ENCODE results near the gene GIMAP5.
A peak's percentile ranks its signal among the peaks of the same experiment; 100 is the strongest.
"Not testable (repeated sequence)": the region's sequence is repeated elsewhere in the genome, so short reads cannot be mapped to it uniquely, and the experiment has no call there.

The GIMAP5 gene

DNA sequence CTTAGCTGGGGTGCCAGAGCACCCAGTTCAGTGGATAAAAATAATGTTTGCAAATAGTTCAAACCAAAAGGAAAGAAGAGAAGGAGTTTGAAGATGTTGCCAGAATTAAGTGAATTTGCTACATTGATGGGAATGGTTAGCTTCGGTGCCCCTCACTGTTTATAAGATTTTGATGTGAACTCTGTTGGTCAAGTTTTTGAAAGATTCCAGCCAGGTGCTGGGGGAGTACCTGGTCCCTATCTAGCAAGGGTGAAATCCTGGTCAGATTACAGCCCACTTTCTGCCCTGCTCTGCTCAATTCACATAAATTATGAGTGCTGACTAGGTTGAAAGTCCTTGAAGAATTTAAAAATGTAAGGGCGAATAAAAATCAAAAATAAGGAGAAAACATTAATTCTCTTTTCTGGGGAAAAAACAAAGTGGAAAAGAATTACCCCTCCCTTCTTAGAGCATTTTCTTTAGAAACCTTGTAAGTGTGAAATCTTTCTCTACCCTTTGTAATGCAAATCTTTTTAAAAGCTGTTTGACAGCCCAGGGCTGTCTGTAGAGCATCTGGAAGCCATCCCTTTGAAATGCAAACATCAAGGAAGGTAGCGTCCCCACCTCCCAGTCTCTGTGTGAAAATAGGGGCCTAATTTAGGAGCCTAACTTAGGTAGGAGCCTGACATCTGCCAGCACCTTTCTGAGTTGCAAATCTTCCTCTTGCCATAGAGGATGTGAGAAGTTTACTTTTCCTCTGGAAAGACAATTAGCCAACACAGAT, 1.4 kb upstream of the GIMAP5 start:
- DNase-seq = no peak

DNA sequence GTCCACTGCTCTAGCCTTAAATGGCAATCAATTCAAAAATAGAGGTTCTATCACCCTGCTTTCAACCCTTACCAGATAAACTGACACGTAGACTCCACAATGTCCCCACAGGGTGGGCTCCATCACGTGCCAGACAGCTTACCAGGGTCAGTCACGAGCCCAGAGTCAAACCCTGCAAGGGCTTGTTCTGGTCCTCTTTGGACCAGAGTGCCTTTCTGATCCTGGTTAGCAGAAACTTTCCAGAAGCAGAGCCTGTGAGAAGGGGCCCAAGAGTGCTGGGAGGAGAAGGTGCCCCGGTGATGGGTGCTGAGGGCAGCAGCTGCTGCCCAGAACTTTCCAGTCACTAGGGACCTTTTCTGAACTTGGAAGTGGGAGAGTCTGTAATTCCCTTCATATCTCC, 354 bp upstream of the GIMAP5 start:
- DNase-seq = no peak

DNA sequence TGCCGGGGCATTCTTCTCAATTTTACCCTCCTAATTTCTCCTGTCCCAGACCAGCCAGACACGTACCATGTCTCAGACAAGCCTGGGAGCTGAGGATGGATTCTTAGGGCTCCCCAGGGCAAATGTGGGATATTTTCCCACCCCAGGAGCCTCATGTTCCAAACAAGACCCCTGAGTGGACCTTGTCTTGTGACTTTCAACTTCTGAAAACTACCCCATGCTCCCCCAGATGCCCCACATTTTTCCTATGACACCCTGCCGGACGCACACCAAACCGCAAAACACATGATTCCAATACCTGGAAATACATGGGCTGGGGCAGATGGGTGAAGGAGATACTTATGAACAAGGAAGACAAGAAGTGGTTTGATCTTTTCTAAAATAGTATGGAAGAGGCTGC, 874 bp downstream of the GIMAP5 start:
- DNase-seq = no peak

DNA sequence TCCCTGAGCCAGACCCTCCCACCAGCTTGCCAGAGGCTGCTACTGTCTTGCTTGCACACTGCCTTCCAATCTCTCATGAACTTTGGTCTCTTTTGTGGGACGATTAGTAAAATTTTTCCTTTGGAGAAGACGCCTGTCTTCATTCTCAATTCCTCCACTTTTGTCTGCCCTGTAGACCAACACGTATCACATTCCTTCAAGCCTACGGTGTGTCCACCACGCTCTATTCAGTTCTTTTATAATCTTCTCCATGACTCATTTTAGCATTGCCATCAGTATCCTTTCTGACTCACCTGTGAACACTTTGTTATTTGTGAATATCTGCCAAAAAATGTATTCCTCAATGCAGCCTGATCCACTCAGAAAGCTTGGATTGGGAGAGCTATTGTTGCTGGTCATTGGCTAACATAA, 1.4 kb downstream of the GIMAP5 start:
- DNase-seq = no peak

DNA sequence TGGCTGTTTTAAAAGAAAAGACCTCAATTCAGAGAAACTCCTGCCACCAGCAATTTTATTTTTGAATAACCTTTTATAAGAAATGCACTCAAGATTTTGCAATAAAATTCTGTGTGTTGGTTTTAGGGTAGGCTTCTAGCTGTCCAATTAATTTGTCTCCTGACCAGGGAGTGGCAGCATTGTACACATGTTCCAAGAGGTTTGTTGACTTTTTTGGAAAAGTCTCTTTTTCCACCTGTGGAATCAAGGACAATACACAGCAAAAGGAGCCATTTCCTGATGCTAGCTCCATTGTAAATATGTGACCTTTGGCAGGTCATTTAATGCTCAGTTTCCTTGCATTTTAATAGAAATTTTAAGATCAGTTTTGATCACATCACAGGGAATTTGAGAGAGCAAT, 1.8 kb downstream of the GIMAP5 start:
- DNase-seq = no peak

DNA sequence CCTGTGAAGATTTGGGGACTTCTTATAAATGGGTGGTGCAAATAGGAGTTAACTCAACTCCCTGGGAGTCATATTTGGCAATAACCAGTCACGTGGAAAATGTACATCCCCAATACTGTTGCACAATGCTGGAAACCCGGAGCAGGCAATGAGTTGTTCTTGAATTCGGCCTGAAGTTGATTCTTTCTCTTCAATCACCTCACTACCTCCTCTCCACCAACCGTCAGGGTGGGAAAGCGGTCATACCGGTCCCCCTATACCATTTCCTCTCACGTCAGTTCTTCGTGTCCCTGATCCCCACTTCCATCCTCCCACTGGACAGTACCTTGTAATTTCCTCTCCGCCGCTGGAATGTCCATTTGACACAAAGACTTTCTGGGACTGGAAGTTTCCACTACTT, 2.8 kb downstream of the GIMAP5 start:
- DNase-seq = peak in 1 of 5 donors; percentile 57

DNA sequence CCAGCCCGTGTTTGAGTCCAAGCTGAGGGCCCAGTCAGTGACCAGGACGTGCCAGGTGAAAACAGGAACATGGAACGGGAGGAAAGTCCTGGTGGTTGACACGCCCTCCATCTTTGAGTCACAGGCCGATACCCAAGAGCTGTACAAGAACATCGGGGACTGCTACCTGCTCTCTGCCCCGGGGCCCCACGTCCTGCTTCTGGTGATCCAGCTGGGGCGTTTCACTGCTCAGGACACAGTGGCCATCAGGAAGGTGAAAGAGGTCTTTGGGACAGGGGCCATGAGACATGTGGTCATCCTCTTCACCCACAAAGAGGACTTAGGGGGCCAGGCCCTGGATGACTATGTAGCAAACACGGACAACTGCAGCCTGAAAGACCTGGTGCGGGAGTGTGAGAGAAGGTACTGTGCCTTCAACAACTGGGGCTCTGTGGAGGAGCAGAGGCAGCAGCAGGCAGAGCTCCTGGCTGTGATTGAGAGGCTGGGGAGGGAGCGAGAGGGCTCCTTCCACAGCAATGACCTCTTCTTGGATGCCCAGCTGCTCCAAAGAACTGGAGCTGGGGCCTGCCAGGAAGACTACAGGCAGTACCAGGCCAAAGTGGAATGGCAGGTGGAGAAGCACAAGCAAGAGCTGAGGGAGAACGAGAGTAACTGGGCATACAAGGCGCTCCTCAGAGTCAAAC, 5.2 kb downstream of the GIMAP5 start:
- DNase-seq = no peak

DNA sequence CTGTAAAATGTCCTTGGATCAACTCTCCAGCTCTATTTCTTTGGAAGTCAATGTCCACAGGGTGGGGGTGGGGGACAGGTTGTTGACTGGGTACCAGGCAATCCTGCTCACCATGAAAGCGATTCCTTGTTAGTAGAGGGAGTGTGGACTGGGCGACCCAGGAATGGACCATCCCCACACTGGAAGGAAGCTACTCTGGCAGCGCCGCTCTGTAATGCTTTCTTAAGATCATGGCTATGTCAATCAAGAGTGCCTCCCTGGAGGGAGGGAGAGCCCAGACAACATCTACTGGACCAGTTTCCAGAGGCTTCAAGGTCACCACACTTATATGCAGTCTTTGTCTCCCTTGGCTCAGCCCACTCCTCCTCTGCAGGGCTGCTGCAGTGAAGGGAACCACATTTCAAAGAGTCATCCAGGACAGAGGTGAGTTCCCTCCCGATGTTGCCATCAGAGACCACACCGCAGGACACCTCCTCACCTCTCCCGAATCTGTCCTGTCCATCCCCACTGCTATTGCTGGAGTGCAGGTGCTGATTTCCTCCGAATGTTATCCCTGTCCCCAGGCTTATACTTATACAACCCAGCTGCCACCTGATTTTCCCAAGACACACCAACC, 6.9 kb downstream of the GIMAP5 start:
- no peak for DNase-seq

DNA sequence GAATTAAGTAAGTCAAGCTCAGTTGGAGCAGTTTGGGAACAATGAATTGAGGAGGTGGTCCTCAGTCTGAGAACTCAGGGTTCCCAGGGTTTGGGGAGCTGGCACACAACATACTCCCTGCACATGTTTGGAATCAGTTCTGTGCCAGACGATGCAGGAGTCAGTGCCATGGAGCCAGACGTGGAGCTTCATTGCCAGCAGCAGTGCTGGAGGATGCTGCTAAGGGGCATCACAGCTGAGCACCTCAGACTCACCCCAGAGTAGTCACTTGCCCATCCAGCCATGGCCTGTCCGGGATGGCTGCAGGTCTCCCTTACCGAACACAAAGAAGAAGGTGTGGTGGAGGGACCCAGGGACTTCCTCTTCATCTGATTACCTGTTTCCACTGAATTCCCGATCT, 7.9 kb downstream of the GIMAP5 start:
- no peak for DNase-seq

DNA sequence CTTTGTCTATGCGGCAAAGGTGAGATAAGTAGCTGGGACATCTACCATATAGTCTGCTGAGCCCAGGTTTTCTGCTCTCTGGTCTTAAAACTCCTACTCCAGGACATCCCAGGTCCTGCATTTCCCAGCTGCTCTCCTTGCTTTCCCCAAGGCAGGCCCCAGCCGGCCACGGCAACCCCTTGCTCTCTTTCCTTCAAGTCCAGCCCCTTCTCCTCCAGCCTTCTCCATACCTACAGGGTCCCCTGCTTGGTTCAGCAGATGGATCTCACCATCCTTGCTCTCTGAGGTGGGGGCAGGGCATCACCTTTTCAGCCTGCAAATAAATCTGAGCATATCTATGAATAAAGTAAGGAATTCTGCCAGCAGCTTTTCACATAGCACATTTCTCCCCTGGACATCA, 8.7 kb downstream of the GIMAP5 start:
- no peak for DNase-seq

DNA sequence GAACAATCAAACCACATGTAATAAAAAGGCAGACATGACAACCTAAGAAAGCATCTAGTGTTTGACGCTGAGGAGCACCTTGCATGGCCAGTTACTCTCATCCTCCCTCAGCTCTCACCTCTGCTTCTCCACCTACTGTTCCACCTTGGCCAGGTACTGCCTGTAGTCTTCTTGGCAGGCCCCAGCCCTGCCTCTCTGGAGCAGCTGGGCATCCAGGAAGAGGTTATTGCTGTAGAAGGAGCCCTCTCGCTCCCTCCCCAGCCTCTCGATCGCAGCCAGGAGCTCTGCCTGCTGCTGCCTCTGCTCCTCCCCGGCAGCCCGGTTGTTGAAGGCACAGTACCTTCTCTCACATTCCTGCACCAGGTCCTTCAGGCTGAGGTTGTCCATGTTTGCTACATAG, 9.7 kb downstream of the GIMAP5 start:
- peak in 1 of 5 donors; percentile 14 for DNase-seq

DNA sequence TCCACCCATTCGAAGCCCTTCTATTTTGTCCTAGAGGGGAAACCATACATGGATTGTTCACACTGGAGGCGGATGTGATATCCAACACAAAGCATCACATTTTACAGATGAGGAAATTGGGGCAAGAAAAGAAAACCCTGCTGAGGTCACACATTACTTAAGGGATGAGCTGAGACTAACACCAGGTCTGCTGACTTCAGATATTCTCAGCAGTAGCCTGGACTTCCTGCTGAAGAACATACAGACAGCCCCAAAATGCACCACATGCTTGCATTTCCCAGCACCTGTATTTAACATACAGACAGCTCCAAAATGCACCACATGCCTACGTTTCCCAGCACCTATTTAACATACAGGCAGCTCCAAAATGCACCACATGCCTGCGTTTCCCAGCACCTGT, 11.2 kb downstream of the GIMAP5 start:
- peak in 1 of 5 donors; percentile 41 for DNase-seq

DNA sequence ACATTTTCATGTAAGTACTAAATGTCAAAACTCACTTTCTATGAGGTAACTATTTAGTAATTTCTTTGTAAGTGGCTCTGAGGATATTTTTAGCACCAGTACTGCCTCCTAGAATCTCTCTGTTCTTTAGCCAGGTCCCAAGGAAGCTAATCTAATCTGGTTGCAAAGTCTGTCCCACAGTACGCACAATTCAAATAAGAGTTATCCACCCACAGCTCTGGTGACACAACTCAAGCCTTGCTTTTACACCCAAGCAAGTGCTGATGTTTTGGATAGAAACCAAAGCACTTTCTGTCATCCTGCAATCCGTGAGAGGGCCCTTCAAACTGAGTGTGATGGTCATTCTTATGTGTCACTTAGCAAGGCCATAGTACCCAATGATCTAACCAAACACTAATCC, 14.5 kb downstream of the GIMAP5 start:
- no peak for DNase-seq

DNA sequence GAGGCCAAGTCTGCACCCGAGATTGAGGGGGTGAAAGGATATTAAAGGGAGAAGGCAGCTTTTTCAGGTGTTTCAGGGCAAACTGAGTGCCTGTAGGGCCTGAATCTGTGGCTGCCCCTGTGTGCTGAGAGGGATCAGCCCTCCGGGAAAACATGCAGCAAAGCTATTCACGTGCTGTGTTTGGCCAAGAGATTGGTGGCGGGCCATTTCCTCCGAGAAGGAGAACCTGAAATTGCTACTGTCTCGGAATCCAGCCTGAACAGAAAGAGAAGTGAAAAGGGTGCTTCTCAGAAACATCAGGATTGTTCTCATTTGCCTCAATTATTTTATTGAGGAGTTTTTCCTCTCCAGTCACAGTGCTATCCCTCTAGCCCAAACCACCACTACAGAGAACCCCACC, 16.0 kb downstream of the GIMAP5 start:
- no peak for DNase-seq

DNA sequence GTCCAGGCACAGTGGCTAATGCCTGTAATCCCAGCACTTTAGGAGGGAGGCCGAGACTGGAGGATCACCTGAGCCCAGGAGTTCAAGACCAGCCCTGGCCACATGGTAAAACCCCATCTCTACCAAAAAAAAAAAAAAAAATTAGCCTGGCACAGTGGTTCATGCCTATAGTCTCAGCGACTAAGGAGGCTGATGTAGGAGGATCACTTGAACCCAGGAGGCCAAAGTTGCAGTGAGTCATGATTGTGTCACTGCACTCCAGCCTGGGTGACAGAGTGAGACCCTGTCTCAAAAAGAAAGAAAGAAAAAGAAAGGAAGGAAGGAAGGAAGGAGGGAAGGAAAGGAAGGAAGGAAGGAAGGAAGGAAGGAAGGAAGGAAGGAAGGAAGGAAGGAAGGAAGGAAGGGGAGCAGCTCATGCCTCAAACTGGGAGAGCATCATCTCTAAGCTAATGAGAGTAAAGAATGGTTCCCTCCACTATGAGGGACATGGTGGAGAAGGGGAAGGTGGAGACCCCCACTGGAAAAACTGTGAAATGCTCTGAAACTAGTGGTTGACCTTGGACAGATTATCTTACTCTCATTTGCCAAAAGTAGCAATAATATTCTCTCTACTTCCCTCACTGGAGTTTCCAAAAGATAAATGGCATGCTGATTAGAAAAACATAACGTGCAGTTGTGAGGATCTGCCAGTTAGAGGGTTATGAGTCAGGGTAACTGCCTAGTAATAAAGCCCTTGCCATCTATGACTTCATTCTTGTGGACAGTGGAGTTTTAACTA, 16.8 kb downstream of the GIMAP5 start:
- DNase-seq = peak in 1 of 5 donors; percentile 72

DNA sequence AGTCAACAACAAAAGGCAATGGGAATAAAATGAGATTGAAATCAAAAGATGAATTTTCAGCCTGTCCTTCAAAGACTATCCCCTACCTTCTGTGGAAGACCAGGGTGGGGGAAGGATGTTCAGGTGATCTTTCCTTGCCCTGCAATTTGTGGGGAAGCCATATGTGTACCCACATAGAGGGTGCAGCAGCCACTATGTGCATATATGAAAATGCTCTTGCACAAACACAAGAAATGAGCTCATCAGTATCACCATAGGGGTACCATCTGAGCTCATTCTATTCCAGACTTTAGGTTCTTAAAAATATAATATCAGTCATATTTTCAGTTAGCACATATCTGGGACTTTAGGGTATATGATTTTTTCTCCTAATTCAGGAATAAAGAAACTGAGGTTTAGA, 17.7 kb downstream of the GIMAP5 start:
- peak in 1 of 5 donors; percentile 56 for DNase-seq

DNA sequence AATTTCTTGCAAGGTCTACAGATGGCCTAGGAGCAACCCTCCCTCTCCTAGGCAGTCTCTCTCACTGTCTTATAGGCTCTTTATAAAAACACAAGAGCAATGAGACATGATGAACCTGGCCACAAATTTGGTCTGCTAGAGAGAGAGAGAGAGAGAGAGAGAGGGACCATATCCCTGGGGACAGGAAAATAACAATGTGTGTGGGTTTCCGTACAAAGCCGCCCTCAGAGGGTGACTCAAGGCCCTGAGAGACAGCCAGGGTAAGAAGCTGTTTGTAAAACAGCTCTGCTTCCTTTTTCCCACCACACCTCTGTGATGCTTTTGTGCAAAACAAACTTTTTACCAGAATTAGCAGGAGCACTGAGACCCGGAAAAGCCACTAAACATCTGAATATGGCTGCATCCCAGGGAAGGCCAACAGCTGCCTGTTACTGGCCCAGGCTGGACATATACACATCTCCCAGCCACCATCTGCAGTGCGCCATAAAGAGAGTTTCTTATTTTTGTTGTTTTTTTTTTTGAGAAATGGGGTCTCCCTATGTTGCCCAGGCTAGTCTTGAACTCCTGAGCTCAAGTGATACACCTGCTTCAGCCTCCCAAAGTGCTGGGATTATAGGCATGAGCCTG, 18.4 kb downstream of the GIMAP5 start:
- peak; percentile 40 to 91 (median 60) for DNase-seq

DNA sequence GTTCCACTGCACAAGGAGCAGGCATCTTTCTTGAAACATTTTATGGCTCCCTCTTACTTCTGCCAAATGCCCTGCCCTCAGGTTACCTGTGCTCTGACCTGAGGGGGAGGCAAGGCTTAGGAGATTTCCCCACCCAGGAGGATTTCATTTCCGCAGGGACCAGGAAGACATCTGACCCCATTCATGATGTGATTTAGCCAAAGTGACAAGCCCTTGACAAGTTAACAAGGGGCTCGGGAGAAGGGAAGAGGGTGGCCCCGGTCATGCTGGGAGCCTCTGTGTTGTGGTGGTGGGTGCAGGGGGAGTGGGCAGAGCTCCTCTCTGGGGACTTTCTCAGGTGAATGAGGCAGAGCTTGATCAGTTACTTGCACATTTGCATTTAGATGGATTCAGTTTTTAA, 18.9 kb downstream of the GIMAP5 start:
- DNase-seq = no peak

DNA sequence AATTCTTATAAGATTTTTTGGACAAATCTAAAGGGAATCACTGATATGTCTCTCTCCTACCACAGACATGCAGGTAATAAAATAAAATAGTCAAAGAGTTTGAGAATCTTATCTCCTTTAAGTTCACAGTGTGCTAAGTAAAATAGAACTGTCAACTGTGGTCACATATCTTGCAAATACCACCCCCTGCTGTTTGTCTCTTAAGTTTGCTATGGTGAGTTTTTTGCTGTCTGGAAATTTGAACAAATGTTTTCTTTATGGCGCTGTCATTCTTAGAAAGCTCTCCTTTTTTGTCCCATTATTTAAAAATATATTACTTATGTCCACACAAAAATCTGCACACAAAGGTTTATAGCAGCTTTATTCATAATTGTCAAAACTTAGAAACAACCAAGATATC, 19.6 kb downstream of the GIMAP5 start:
- peak in 1 of 5 donors; percentile 76 for DNase-seq

DNA sequence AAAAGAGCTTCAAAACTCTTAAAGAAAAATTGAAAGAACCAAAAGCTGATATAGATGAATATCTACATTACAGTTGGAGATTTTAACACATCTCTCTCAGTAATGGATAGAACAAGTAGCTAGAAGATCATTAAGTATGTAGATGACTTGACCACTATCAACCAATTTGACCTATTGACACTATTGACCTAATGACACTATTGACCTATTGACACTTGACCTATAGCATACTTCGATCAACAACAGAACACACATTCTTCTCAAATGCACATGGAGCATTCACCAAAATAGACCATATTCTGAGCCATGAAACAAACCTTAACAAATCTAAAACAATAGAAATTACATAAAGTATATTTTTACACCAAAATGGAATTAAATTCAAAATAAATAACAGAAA, 22.3 kb downstream of the GIMAP5 start:
- DNase-seq = no peak

DNA sequence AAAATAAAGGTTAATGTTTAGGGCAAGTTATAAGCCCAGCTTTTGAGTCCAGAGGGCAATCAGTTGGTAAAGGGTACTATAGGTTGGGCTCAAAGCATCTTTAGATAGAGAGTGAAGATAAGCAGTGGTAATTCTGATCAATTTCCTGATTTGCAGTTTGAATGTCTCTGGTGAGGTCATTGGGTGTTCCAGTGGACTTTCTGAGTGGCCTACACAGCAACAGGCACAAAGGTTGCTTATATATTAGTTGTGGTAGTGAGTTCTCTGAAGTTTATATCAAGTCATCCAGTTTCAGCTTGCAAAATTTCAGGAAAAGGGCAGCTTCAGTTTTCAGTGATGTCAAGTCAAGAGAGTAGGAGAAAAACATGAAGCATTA, 29.1 kb downstream of the GIMAP5 start:
- no peak for DNase-seq

DNA sequence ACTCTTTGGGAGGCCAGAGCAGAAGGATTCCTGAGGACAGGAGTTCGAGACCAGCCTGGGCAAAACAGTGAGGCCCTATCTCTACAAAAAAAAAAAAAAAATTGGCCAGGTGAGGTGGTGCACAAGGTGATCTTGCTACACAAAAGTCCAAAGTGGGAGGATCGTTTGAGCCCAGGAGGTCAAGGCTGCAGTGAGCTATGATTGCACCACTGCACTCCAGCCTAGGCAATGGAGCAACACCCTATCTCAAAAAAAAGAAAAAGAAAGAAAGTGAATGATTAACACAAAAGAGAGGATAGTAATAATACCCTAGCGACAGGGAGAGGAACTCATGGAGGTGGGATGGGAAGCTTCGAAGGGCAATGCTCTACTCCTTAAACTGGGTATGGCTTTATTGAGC, 32.5 kb downstream of the GIMAP5 start:
- no peak for DNase-seq

DNA sequence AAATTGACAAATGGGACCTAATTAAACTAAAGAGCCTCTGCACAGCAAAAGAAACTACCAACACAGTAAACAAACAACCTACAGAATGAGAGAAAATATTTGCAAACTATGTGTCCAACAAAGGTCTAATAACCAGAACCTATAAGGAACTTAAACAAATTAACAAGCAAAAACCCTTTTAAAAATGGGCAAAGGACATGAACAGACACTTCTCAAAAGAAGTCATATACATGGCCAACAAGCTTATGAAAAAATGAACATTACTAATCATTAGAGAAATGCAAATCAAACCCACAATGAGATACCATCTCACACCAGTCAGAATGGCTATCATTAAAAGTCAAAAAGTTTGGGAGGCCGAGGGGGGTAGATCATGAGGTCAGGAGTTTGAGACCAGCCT, 36.9 kb downstream of the GIMAP5 start:
- not testable (repeated sequence) for DNase-seq

Measured in T-helper 1 cell (primary cell).